CD4-positive, alpha-beta memory T cell (primary cell): ENCODE data around the gene ADGRL3. TPM values are rescaled to one million over a fixed set of nuclear protein-coding genes. Genes with fewer than 3 reads are reported as not detected.
"Not testable (repeated sequence)": the region's sequence is repeated elsewhere in the genome, so short reads cannot be mapped to it uniquely, and the experiment has no call there.

Experiments
- CTCF ChIA-PET: fragments of 350-600 bp; sonication (Branson Sonifier 250); formaldehyde crosslinking; loops from one replicate; lab custom pipeline; 2021; ENCODE audit warnings: inconsistent platforms; ENCODE audit not compliant: partially characterized antibody; lab: Charles Lee
- POLR2A ChIA-PET: fragments of 350-600 bp; sonication (Branson Sonifier 250); formaldehyde crosslinking; loops from one replicate; lab custom pipeline; 2021; ENCODE audit not compliant: partially characterized antibody; lab: Charles Lee
- DNase-seq, 5 donors: peaks; one replicate each; pipeline versions ENCODE4 v3.0.0 to v3.0.0-alpha.2; 2020 to 2022; ENCODE audit warnings: mixed read lengths in 1 of 5
- H3K27ac ChIP-seq: one replicate; pipeline ENCODE4 v1.7.0; 2013; ENCODE audit warnings: low read depth, low read length
- H3K27me3 ChIP-seq: 2 replicates; pipeline ENCODE4 v1.7.0; 2013; ENCODE audit warnings: mild to moderate bottlenecking, low read length, moderate library complexity; ENCODE audit not compliant: insufficient read depth
- H3K36me3 ChIP-seq: 2 replicates; pipeline ENCODE4 v1.7.0; 2013; ENCODE audit warnings: mild to moderate bottlenecking, low read length, moderate library complexity; ENCODE audit not compliant: insufficient read depth
- H3K4me1 ChIP-seq: 2 replicates; pipeline ENCODE4 v1.7.0; 2013; ENCODE audit warnings: mild to moderate bottlenecking, low read length, moderate library complexity; ENCODE audit not compliant: insufficient read depth
- H3K4me3 ChIP-seq, 2 donors: one replicate each; pipeline ENCODE4 v1.7.0; 2013; ENCODE audit warnings: low read length in 2 of 2, mild to moderate bottlenecking in 1 of 2
- H3K9me3 ChIP-seq, 2 donors: one replicate each; pipeline ENCODE4 v1.7.0; 2013; ENCODE audit warnings: low read length in 2 of 2, control low read depth in 1 of 2; ENCODE audit not compliant: control insufficient read depth in 1 of 2
- H3K27ac Mint-ChIP-seq, 7 donors: one replicate each; pipeline ENCODE4 v1.8.0; 2020 to 2021; ENCODE audit warnings: mixed read lengths in 7 of 7, mild to moderate bottlenecking in 6 of 7, inconsistent platforms in 3 of 7, moderate library complexity in 3 of 7
- H3K27me3 Mint-ChIP-seq, 2 donors: one replicate each; pipeline ENCODE4 v1.8.0; 2020 to 2021; ENCODE audit warnings: mixed read lengths in 2 of 2
- H3K36me3 Mint-ChIP-seq, 2 donors: one replicate each; pipeline ENCODE4 v1.8.0; 2020 to 2021; ENCODE audit warnings: mixed read lengths in 2 of 2, inconsistent platforms in 1 of 2, mild to moderate bottlenecking in 1 of 2
- H3K4me1 Mint-ChIP-seq, 4 donors: one replicate each; pipeline ENCODE4 v1.8.0; 2020 to 2021; ENCODE audit warnings: mixed read lengths in 4 of 4, mild to moderate bottlenecking in 1 of 4
- H3K4me3 Mint-ChIP-seq, 8 donors: one replicate each; pipeline ENCODE4 v1.8.0; 2020 to 2021; ENCODE audit warnings: mixed read lengths in 8 of 8, mild to moderate bottlenecking in 7 of 8, moderate library complexity in 6 of 8, inconsistent platforms in 3 of 8
- H3K9me3 Mint-ChIP-seq, 8 donors: one replicate each; pipeline ENCODE4 v1.8.0; 2020 to 2021; ENCODE audit warnings: mixed read lengths in 8 of 8, mild to moderate bottlenecking in 5 of 8, inconsistent platforms in 3 of 8, moderate library complexity in 1 of 8
- intact Hi-C: fragments of 100-400 bp; cut with micrococcal nuclease; formaldehyde crosslinking; loops from one replicate; pipeline ENCODE4 v1.15.1; 2023
- polyA plus RNA-seq, 2 donors: library from polyadenylated mRNA; unstranded; fragments of 300-500 nt; fragmentation: Illumina TruSeq; gene quantifications; one replicate each; pipeline ENCODE4 v1.2.3, GENCODE V29; 2021
- total RNA-seq, 2 experiments: library from RNA; stranded (reverse); gene quantifications; one replicate each; pipeline ENCODE4 v1.2.3, GENCODE V29; 2021

ADGRL3 gene
- total and polyA plus RNA-seq, 4 experiments from 2014 or later, result not detected

- Mint-ChIP-seq H3K36me3 (peaks cover 0 to 1% of the 10 kb centered on the region in 2 donors), H3K27me3 (peaks cover 12 to 20% of the 10 kb centered on the region in 2 donors), H3K4me1 (peaks cover 0 to 1% (median 0%) of the 10 kb centered on the region in 4 donors), H3K27ac (no peak overlapping the region), H3K4me3 (no peak overlapping the region), H3K9me3 (peaks cover 0 to 24% (median 8%) of the 10 kb centered on the region in 8 donors)
- Histone ChIP-seq H3K27me3 (no peaks in the 10 kb centered on the region), H3K9me3 (no peaks in the 10 kb centered on the region), H3K36me3 (no peaks in the 10 kb centered on the region), H3K4me3 (no peak overlapping the region), H3K4me1 (no peaks in the 10 kb centered on the region), H3K27ac (no peak overlapping the region)
- intact Hi-C loops, result no loop called here
- ChIA-PET POLR2A (no interaction called here), CTCF (no interaction called here)
- no peak for DNase-seq
Measured at GRCh38 chr4:61204353-61205060, 4.4 kb downstream of the ADGRL3 start.

DNA sequence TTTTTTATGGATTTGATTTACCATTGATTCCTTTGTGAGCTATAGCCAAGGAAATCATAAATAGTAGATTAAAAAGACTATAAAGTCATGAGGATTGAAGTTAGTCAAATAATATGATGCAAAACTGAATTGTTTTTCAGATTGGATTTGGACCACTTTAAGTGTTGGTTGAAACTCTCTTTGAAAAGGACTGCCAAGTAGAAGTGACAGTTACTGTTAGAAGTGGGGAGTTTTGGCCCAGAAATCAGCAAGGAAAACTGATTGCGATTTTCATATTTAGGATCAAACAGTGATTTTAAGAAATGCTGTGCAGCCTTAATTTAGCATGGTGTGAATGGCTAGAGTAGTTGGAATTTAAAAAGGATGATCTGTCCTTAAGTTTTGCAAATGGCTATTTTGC lies 4.9 kb downstream of the ADGRL3 start:
- Histone ChIP-seq H3K27me3 (no peaks in the 10 kb centered on the region), H3K27ac (no peak overlapping the region), H3K36me3 (no peaks in the 10 kb centered on the region), H3K9me3 (no peaks in the 10 kb centered on the region), H3K4me3 (no peak overlapping the region), H3K4me1 (no peaks in the 10 kb centered on the region)
- H3K27me3 Mint-ChIP-seq, result peaks cover 9 to 17% of the 10 kb centered on the region in 2 donors
- ChIA-PET CTCF (no interaction called here), POLR2A (no interaction called here)
- H3K4me3 Mint-ChIP-seq, result no peak overlapping the region
- no peak for DNase-seq
- intact Hi-C loops, result no loop called here
- H3K36me3 Mint-ChIP-seq, result peaks cover 0 to 1% of the 10 kb centered on the region in 2 donors
- peaks cover 0 to 1% (median 0%) of the 10 kb centered on the region in 4 donors for H3K4me1 Mint-ChIP-seq
- H3K9me3 Mint-ChIP-seq, result peaks cover 0 to 21% (median 8%) of the 10 kb centered on the region in 8 donors
- no peak overlapping the region for H3K27ac Mint-ChIP-seq

GRCh38 chr4:61207156-61207555 lies 7.0 kb downstream of the ADGRL3 start:
- Mint-ChIP-seq H3K27me3 (peaks cover 2 to 10% of the 10 kb centered on the region in 2 donors), H3K9me3 (peaks cover 0 to 18% (median 8%) of the 10 kb centered on the region in 8 donors)
- H3K4me1 ChIP-seq, CTCF ChIA-PET, H3K9me3 ChIP-seq, H3K4me3 Mint-ChIP-seq, H3K36me3 Mint-ChIP-seq, H3K4me3 ChIP-seq, H3K27ac Mint-ChIP-seq, POLR2A ChIA-PET, H3K36me3 ChIP-seq, DNase-seq, H3K4me1 Mint-ChIP-seq, H3K27ac ChIP-seq, H3K27me3 ChIP-seq, intact Hi-C loops: not testable (repeated sequence)

DNA sequence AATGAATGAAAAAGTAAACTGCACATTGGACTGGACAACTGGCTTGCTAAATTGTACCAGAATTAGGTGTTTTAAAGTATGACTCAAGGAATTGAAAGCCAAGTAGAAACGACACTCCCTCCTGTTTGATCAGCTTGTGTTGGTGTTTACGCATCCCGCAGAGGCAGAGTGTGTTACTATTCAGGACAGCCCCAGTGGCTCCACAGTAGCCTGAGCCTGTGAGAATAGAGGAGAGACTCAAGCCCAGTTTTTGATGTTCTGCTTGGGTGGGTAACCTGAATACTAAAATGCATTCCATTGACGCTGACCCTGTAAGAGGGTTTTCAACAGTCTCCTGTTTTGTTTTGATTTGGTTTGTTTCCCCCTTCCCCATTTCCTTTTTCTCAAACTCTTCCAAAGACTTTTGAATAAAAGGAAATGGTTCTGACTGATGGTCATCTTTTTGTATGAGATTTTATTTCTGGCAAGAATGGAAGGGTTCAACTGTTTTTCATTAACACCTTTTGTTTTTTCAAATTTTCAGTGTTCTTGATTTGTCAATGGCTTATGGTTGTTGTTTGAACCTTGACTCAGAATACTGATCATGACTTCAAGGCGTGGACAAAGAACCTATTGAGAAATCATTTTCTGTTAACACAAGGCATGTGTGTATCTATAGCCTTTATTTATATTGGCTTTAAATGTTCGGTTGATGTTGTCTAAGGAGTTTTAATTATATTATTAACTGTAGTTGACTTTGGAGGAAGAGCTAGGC lies 10.2 kb downstream of the ADGRL3 start:
- Mint-ChIP-seq H3K9me3 (peaks cover 0 to 17% (median 5%) of the 10 kb centered on the region in 8 donors), H3K36me3 (no peaks in the 10 kb centered on the region), H3K4me1 (no peaks in the 10 kb centered on the region), H3K4me3 (no peak overlapping the region), H3K27me3 (no peaks in the 10 kb centered on the region), H3K27ac (no peak overlapping the region)
- CTCF ChIA-PET, result no interaction called here
- no peaks in the 10 kb centered on the region for H3K27me3 ChIP-seq
- no peak overlapping the region for H3K4me3 ChIP-seq
- no peak overlapping the region for H3K27ac ChIP-seq
- POLR2A ChIA-PET, result no interaction called here
- no peaks in the 10 kb centered on the region for H3K9me3 ChIP-seq
- DNase-seq, result no peak
- no peaks in the 10 kb centered on the region for H3K36me3 ChIP-seq
- no peaks in the 10 kb centered on the region for H3K4me1 ChIP-seq
- intact Hi-C loops, result no loop called here

- Histone ChIP-seq H3K27me3 (no peaks in the 10 kb centered on the region), H3K4me3 (no peak overlapping the region), H3K36me3 (no peaks in the 10 kb centered on the region), H3K4me1 (no peaks in the 10 kb centered on the region), H3K9me3 (no peaks in the 10 kb centered on the region), H3K27ac (no peak overlapping the region)
- intact Hi-C loops, result no loop called here
- no peak for DNase-seq
- Mint-ChIP-seq H3K36me3 (no peaks in the 10 kb centered on the region), H3K27me3 (no peaks in the 10 kb centered on the region), H3K9me3 (peaks cover 0 to 12% (median 5%) of the 10 kb centered on the region in 8 donors), H3K4me3 (no peak overlapping the region), H3K27ac (no peak overlapping the region), H3K4me1 (no peaks in the 10 kb centered on the region)
- POLR2A ChIA-PET, result no interaction called here
- CTCF ChIA-PET, result no interaction called here
Measured at GRCh38 chr4:61211781-61212180, 11.7 kb downstream of the ADGRL3 start.

- H3K4me1 ChIP-seq, result no peaks in the 10 kb centered on the region
- no peaks in the 10 kb centered on the region for H3K36me3 ChIP-seq
- H3K9me3 ChIP-seq, result no peaks in the 10 kb centered on the region
- Mint-ChIP-seq H3K27me3 (no peaks in the 10 kb centered on the region), H3K9me3 (peaks cover 0 to 9% (median 4%) of the 10 kb centered on the region in 8 donors), H3K36me3 (no peaks in the 10 kb centered on the region), H3K27ac (no peak overlapping the region), H3K4me3 (no peak overlapping the region), H3K4me1 (no peaks in the 10 kb centered on the region)
- ChIA-PET POLR2A (no interaction called here), CTCF (no interaction called here)
- H3K27me3 ChIP-seq, result no peaks in the 10 kb centered on the region
- no peak overlapping the region for H3K4me3 ChIP-seq
- DNase-seq, result no peak
- no peak overlapping the region for H3K27ac ChIP-seq
- intact Hi-C loops, result no loop called here
Measured at GRCh38 chr4:61212788-61213187, 12.7 kb downstream of the ADGRL3 start.

GRCh38 chr4:61214680-61215079 lies 14.6 kb downstream of the ADGRL3 start:
- no peaks in the 10 kb centered on the region for H3K27me3 Mint-ChIP-seq
- no peaks in the 10 kb centered on the region for H3K9me3 ChIP-seq
- H3K4me1 Mint-ChIP-seq, result no peaks in the 10 kb centered on the region
- H3K27me3 ChIP-seq, result no peaks in the 10 kb centered on the region
- POLR2A ChIA-PET, result no interaction called here
- H3K4me3 ChIP-seq, result no peak overlapping the region
- DNase-seq, result no peak
- H3K36me3 Mint-ChIP-seq, result no peaks in the 10 kb centered on the region
- no peak overlapping the region for H3K27ac ChIP-seq
- no peak overlapping the region for H3K27ac Mint-ChIP-seq
- no peak overlapping the region for H3K4me3 Mint-ChIP-seq
- CTCF ChIA-PET, result no interaction called here
- H3K36me3 ChIP-seq, result no peaks in the 10 kb centered on the region
- peaks cover 0 to 8% (median 3%) of the 10 kb centered on the region in 8 donors for H3K9me3 Mint-ChIP-seq
- no peaks in the 10 kb centered on the region for H3K4me1 ChIP-seq
- intact Hi-C loops, result no loop called here
